ENCODE results near the gene ADAMTS12.

ADAMTS12 gene

DNA sequence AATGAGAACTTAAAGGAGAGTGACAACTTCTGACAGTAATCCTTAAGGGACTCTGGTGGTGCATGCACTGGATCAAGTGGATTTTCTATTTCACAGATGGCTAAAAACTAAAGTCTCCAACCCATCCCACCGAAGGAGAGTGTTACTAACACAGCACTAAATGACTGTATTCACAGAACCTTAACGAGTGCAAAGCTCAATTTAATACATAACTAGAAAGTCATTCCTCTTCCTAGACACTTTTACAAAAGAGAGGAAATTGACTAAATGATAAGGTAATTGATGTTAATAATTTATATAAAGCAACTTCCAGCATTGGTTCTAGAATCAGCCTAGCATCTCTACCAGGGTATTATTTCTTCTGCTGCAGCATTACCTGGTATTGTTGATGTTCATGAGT is 189.8 kb downstream of the ADAMTS12 start:
- no peak for DNase-seq

DNA sequence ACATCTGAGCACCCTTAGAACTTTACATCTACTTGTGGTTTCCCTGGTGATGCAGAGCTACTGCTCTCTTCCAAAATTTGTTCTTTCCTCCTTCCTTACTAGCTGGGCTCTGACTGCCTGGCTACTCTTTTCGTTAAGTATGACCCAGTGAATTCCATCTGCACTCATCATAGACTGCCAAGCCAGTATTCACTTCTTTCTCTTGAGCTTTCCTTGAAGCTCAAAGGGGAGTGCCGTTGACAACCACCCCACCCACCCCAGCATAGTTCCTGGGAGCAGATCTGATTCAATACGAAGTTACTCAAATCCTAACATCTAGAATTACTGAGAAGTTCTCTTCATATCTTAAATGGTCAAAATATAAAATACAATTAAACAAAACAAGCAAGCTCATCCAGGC is 190.5 kb downstream of the ADAMTS12 start:
- DNase-seq: no peak

DNA sequence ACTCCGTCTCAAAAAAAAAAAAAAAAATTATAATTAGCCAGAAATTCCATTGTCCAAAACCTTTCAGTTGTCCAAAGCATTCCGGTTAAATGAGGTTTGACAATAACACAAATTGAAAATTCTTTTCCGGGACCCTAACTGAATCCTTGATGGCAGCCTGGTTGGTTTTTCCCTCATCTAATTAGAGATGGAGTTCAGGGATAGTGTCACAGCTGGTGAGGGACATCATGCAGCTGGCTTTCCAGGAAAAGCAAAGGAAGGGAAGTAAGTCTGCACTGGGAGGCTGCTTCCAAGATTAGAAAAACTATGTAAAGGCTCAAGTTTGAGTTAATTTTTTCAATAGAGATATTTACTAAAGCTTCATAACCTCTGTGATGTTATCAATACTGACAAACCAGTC is 195.4 kb downstream of the ADAMTS12 start:
- no peak for DNase-seq

DNA sequence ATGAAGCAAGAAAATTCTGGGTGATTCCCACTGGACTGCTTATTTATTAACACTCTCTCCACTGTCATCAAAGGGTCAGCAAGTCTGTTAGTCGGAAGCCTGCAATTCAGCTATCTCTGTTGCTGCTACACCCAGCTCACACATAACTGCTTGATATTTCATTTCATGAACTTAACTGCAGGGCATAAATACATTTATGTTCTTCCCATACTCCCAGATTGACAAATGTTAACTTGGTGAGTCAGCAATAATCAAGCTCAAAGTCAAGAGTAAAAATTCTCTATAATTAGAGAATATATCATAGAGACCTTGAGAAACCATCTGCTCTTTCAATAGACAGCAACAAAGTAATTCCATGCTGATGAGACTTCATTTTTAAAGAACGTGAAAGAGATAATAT is 198.8 kb downstream of the ADAMTS12 start:
- DNase-seq: no peak

DNA sequence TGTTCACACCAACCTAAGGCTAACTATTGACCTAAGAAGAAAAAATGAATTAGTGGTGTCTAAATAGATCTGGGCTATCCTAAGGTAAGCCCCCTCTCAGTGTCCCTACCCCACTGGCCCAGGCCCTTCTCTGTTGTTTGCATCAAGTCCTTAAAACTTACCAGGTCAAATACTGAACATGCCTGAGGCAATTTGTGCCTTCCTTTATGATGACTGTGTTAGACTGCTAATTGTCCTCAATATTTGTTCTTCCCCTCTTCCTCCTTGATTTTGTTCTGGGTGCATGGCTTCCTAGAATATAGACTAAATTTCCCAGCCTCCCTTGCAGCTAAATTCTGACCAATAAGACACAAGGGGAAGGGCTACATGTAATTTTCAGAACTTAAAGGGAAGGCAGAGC is 199.9 kb downstream of the ADAMTS12 start:
- no peak for DNase-seq

DNA sequence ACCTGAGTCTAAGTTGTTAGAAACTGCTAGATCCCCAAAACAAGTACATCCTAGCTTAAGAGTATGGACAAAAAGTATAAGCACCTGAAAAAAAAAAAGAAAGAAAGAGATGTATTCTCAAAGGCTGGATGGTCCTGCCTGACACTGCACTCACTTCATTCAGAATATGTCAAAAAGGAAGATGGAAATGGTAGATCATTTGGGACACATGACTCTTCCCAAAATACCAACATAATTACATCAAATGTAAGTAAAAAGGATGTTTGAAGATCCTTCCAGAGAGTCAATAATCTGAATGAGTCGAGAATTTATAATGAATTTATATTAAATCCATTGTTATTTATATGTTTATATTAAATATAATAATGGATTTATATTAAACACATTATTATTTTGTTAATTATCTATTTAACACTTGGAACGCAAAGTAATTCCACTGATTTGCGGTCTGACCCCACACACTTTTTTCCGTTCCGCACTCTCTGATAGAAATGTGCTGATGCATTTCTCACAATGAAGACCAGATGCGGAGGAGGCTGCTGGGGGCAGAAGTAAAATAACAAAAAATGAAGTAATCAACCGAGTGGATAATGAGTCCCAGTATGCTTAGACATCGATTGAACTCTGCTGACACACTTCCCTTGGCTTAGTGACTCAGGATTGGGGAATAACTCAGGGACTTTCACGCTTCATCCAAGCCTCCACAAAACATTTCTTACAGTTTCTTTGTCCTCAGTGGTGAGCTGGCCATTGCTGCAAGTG is 201.2 kb downstream of the ADAMTS12 start:
- DNase-seq: no peak

DNA sequence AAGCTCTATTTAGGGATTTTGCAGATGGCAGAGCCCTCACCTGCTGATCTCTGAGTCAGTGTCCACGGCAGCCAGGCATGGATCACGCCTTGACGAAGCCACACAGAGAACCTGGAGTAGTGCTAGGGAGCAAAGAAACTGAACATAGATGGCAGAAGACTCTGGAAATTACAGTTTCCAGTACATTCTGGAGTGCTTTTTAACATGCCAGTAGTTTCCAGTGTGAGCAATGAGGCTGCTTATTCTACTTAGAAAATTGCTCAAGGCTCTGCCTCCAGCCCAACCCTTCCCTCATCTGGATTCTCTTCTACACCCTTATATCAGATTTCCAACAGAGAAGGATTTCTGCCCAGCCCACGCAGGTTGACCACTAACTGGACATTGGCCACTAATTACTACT is 203.3 kb downstream of the ADAMTS12 start:
- no peak for DNase-seq

DNA sequence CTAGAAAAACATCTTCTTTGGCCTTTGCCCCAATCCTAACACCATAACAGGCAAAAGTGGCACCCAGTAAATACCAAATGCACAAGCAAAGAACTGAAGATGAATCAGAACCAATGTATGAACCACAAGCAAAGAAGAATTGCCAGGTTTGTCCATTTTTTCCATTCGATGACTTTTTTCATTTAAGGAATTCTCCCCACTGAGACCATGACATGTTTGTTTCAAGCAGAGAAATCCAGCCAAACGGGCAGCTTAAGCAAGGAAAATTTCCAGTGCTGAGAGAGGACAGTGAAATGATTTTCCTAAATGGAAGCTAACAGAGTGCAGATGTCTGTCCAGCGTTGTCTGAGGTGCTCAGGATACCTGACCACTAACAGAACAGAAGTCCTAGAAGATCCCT is 203.7 kb downstream of the ADAMTS12 start:
- no peak for DNase-seq

DNA sequence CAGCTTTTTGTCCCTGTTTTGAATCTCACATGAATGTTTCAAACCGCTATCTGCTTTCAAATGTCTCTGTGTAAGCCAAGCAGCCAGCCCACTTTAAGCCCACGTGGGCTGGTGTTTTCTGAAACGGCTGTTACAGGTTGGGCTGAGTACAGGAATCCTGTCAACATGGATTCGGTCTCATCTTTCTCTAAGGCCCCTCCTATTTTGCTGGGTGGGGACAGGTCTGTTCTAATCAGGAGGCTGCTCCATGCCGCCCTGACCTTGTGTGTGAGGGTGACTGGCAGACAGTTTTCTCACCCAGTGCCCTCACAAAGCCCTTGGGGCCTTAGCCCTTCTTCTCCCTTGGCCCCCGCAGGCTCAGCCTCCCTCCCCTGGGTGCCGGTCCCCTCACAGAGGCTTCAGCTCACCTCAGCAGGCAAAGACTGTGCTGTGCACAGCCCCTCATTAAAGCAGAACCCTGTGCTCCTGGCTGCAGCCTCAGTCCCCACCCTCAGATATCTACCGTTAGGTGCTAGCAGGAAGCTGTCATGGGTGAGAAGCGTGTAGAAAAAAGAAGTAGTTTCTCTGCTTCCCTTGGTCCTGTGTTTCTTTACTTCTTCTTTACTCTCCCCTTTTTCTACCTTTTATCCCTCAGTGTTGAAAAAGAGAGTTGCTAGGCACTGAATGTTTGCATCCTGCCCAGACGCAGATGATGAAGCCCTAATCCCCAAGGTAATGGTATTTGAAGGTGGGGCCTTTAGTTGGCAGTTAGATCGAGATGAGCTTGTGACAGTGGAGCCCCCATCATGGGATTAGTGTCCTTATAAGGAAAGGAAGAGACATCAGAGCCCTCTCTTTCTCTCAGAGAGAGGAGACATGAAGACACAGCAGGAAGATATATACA is 205.7 kb downstream of the ADAMTS12 start:
- no peak for DNase-seq

DNA sequence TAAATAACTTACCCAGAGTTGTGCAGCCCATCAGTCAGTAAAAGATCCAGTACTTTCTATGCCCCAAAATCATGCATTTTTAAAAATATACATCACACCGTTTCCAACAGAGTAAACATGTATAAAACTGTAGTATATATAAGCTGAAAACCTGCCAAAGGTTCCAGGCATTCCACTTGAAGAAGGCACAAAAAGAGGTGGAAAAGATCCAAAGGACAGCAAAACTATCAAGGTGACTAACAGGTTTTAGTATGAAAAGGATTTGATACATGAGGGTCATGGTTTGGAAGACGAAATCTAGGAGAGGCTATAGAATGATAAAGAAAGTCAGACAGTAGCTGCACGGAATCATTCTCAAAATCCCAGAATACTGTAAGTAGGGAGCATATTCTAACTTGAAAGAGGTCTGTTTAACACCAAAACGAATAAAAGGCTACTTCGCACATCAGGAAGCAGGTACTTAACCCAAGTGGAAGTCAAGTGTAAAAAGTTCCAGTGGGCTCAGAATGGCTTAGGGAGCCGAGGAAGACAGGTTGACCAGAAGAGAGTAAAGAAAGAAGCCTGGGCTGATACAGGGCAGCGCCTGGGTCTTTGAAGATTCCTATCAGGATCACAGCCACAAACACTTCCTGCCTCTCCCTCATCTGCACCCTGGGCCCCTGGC is 207.2 kb downstream of the ADAMTS12 start:
- DNase-seq: no peak

DNA sequence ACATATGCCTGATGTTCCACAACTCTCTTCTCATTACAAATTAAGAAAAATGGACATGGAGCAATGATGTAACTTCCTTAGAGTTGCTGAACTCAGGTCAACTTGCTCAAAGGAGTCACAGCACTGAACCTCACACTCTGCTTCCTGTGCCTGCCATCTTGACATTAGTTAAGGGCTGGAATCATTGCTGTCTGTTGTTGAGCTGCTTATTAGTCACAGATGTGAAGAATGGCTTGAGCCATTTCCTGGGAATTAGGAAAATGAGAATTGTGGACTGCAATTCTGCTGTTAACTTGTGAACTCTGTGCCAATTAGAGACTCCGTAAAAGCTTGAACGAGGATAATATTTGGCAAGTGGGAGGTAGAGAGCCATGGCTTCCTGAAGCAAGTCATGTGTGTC is 212.0 kb downstream of the ADAMTS12 start:
- no peak for DNase-seq

DNA sequence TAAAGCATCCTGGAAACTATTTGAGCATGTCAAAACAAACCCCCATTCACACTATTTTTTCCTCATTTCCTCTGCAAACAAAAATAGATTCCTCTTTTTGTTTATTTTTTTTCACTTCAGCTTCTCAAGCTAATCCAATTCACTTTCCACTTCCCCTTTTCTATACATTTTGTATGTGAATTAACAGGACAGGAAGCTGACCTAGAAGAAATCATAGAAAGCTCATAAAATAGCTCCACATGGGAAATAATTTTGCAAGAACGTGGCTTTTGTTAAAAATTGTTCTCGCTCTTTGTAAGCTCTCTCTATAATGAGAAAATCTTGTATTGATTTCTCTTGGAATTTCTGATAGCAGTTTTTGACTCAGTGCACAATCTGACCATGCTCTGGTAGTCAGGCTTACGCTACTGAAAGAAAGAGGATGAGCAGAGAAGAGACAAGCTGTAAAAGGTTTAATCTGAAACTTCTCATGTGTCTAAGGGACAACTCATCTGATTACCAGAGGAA is 215.8 kb downstream of the ADAMTS12 start:
- DNase-seq: no peak

DNA sequence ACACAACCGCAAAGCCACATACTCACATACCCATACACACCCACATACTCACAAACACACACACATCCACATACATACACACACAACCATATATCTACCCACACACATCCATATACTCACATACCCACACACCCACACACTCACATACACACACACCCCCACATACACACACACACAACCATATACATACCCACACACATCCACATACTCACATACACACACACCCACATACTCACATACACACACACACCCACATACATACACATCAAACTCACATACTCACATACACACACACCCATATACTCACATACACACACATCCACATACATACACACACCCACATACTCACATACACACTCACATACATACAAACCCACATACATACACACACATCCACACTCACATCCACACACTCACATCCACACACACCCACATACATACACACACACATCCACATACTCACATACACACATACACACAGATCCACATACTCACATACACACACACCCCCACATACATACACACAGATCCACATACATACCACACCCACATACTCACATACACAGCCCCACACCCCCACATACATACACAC is 220.0 kb downstream of the ADAMTS12 start:
- no peak for DNase-seq

DNA sequence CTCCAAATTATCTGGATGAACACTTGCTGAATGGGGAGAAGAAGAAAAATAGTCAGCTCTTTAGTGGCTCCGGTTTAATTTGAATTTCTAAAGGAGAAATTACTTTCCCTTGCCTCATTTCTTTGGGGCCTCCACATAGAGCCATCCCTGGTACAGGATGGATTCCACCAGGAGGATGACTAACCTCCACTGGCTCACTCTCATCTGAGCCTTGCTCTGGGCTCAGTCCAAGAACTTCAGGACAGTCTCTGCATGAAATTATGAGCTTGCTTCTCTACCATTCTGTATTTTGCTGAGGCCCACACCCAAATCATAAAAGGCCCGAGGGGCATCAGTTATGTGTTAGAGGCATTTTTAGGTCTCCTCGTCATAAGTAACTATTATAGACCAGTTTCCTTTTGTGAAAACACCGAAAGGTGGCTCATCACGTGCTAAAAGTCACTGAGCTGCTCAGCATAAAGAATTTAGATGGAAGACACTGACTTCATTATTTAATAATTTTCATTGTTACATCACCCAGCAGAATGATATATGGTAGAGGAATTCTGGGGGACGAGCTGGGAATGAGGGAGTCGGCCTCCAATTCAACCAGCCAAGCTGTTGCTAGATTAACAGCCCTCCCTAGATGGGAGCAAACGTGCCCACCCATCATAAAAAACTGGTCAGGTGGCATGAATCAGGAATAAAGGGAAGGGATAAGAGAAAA is 228.9 kb downstream of the ADAMTS12 start:
- DNase-seq: no peak

DNA sequence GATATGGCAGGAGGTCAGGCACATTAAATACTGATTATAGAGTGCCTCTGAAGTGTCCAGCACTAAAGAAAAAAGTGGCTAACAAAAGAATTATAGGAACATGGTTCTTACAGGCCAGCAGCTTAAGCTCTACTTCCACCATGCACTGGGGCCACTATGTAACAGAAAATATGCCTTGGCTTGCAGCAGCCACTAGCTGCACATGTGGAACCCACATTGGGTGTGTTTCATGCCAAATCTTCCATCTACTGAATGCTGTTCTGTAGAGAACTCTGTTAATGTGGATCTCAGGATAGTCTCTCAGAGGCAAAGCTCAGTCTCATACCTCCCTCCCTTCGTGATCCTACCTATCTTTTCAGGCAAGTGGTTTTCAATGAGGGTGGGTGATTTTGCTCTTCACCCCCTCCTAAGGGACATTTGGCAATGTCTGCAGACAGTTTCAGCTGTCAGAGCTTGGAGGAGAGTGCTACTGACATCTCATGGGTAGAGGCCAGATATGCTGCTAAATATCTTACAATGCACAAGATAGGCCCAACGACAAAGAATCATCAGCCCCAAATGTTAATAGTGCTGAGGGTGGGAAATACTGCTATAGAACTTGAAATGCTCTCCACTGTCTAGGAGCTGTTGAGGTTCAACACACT is 232.1 kb downstream of the ADAMTS12 start:
- no peak for DNase-seq

DNA sequence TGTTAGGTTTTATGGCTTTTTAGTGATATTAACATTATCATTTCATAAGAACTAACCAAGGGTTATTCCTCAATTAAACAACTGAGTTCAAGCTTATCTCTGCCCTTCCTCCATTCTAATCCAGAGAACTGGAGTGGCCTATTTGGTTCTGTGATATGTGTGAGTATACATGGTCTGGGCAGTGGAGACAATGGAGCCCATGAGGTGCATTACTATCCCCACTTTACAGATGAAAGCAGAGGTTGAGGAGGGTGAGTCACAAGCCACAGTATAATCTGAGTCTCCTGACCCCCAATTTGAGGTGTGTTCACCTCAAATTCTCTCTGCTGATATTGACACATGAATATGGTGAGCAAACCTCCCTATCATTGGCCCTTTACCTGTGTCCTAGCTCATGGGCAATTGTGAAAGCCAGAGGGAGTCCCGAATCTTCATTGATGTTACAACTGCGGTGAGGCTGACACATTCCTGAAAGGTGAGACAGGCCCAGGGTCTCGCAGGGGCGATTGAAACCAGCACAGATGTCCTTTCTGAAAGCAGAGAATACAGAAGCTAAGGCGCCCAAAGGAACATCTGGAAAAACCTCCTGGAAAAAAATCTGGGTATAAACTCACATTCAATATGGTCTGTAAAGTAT is 233.9 kb downstream of the ADAMTS12 start:
- DNase-seq: no peak

DNA sequence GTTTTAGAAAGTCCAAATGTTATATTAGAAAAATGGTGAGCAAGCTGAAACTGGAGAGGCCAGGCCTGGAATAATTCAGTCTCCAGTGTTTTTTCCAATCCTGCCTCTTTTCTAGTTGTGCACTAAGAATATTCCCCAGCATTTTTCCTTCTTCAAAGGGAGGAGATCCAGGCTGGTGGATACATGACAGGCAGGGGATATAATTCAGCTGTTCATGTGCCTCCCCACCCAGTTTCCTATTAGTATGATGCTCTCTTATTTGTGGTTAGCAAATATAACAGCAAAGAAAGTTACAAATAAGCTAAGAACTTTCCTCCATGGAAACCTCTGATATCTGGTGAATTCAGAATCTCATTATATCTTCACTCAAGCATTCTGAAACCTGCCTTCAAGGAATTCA is 234.6 kb downstream of the ADAMTS12 start:
- no peak for DNase-seq

DNA sequence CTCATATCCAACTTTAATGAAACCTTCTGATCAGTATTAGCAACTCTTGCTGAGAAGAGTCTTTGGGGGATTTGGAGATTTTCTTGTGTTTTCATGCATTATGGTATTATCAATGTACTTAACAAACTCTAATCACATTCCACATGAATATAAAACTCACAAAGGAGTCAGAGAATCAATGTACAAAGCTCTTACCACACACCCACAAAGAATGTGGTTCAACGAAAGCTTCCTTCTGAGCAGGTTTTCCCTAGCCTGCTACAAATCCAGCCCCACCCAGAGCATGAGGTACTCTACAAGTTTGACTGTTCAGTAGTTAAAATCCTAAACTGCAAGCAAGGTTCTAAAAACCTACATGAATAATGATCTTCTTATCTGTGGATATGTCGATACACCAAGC is 240.9 kb downstream of the ADAMTS12 start:
- DNase-seq: no peak

DNA sequence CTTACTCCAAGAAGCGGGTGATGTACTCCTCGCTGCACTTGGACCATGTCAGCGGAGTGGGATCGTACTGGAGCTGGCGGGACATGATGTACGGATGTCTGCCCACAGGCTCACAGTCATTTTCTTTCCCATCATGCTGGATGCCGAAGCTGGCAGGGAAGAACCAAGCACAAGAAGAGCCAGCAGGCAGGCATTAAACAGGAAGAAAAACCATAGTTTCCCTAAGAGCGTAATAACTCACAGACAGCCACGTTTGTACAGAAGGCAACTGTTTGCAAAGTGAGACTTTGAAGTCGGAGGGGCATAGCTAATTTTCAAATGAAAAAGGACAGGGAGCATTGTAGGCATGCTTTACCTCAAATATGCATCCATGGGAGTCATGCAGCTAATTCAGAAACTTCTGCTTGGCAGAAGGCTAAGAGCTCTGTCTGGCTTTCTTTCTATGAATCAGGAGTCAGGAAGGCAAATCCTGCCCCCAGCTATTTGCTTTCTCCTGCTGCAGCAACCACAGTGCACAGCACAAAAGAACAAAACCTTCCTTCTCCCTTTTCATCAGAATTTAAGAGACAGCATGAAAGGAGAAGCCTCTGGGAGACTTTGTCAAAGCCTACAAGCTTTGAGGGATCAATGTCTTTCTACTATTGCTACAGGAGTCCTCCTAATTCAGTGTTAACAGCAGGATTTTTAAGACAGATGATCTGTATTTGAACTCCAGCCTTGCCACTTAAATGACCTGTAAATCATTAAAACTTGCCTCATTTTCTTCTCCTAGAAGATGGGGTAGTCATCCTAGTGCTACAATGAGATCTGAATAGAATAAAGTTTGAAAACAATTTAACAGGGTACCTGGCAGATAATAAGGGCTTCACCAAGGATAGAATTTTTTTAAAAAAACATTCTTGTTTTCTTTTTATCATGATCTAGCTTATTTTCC is 242.0 kb downstream of the ADAMTS12 start:
- DNase-seq: no peak
